22Rv1 (cell line): ENCODE data around the gene JAKMIP3.

Source experiments
- H3K27ac ChIP-seq: fragments of 450-650 bp; 2 replicates; pipeline ENCODE4 v1.5.1; 2017
- CTCF ChIP-seq: fragments of 450-650 bp; IDR thresholded peaks from 2 replicates; pipeline ENCODE4 v1.5.1; 2017; ENCODE audit warnings: mild to moderate bottlenecking
- ZFX ChIP-seq: fragments of 450-650 bp; IDR thresholded peaks from 2 replicates; pipeline ENCODE4 v1.6.1; 2017; ENCODE audit warnings: antibody characterized with exemption, borderline replicate concordance

The JAKMIP3 gene

GRCh38 chr10:132100091-132100481, 34.3 kb downstream of the JAKMIP3 start:
- TF ChIP-seq CTCF (no peak), ZFX (no peak)
- H3K27ac ChIP-seq, result no peak overlapping the region

GRCh38 chr10:132100556-132101349, 35.0 kb downstream of the JAKMIP3 start:
- TF ChIP-seq ZFX, result no peak
- no peak for TF ChIP-seq CTCF
- no peak overlapping the region for H3K27ac ChIP-seq

- TF ChIP-seq ZFX (no peak), CTCF (peak; percentile 30)
- no peak overlapping the region for H3K27ac ChIP-seq
These were observed 35.8 kb downstream of the JAKMIP3 start for GRCh38 chr10:132101529-132101928.

GRCh38 chr10:132102071-132102716, 36.4 kb downstream of the JAKMIP3 start:
- H3K27ac ChIP-seq, result no peak overlapping the region
- no peak for TF ChIP-seq CTCF
- TF ChIP-seq ZFX, result no peak

- TF ChIP-seq ZFX (no peak), CTCF (no peak)
- no peak overlapping the region for H3K27ac ChIP-seq
These were observed 37.0 kb downstream of the JAKMIP3 start for GRCh38 chr10:132102717-132103110.

- TF ChIP-seq ZFX (no peak), CTCF (no peak)
- H3K27ac ChIP-seq, result no peak overlapping the region
These were observed 37.6 kb downstream of the JAKMIP3 start for GRCh38 chr10:132103116-132103910.
